ENCODE results near the gene CTNNA3. TPM values are rescaled to one million over a fixed set of nuclear protein-coding genes. Genes with fewer than 3 reads are reported as not detected.
A peak's percentile ranks its signal among the peaks of the same experiment; 100 is the strongest.
"Not testable (repeated sequence)": the region's sequence is repeated elsewhere in the genome, so short reads cannot be mapped to it uniquely, and the experiment has no call there.

Gene CTNNA3
- polyA plus RNA-seq, 1 donor, result 4.3 TPM

DNA sequence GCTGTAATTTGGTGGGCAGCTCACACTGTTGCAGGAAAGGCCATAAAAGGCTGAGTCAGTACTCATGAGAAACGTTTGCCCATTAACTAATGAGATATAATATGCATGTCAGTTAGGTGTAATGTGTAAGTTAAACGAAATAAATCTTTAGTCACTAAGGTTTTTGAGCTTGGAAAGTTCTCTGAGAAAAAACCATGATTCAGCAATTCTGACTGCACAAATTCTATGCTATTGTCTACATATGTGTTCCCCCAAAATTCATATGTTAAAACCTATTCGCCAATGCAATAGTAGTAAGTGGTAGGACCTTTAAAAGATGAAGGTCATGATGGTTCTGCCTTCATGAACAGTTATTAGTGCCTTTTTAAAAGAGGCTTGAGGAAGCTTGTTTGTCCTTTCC, 1329.8 kb downstream of the CTNNA3 start:
- no peak for DNase-seq

GRCh38 chr10:66365686-66366085, 1330.3 kb downstream of the CTNNA3 start:
- no peak for DNase-seq

DNA sequence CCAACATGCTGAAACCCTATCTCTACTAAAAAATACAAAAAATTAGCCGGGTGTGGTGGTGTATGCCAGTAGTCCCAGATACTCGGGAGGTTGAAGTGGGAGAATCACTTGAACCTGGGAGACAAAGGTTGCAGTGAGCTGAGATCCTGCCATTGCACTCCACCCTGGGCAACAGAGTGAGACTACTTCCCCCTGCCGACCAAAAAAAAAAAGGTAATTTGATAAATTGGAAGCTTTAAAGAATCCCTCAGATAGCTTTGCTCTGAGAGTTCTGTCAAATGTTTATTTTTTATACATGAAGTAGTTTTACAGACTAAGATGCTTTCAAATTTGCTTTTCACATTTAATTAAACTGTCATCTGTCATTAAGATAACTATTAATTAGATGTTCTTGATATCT, 1333.5 kb downstream of the CTNNA3 start:
- DNase-seq, result no peak

DNA sequence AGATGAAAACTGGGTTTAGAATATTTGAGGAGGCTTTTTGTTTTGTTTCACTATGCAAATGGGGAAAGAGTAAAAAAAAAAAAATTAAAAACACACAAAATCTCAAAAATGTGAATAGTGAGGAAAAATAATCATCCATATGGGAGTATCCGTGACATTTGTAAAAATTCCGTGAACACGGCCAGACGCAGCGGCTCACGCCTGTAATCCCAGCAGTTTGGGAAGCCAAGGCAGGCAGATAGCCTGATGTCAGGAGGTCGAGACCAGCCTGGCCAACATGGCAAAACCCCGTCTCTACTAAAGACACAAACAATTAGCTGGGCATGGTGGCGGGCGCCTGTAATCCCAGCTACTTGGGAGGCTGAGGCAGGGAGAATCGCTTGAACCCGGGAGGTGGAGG, 1342.2 kb downstream of the CTNNA3 start:
- DNase-seq, result not testable (repeated sequence)

- DNase-seq, result no peak
Observed at GRCh38 chr10:66353422-66353821, 1342.6 kb downstream of the CTNNA3 start.

DNA sequence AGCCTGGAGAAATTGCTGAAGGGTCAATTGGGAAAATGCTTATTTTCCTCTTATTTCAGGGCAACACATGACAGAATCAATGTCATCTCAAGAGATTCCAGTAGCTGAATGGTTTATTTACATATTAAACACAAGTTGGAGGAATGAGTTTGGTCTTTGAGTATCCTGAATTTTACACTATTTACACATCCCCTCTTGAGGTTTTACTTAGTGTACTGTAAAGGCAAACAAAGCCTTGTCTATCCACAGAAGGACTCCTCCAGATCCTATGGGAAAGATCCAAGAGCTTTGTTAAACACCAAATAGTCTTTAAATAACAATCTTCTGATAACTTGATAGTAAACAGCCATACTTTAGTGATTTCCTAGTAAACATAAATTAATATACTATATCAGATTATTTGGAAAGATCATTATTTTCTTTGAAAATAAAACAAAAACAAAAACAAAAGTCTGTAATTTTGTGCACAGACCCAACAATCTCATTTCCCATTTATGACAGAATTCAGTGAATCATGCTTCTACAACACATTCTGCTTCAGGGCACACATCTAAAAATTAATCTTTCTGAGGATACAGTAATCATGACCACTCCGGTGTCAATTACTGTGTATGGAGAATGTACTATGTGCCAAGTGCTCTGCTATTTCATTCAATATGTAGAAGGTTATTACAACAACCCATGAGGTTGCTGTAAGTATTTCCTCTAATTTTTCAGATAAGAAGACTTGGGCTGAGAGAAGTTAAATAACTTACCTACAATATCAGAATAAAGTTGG, 1345.2 kb downstream of the CTNNA3 start:
- DNase-seq, result no peak

- DNase-seq, result no peak
Observed at GRCh38 chr10:66349726-66350125, 1346.3 kb downstream of the CTNNA3 start.

DNA sequence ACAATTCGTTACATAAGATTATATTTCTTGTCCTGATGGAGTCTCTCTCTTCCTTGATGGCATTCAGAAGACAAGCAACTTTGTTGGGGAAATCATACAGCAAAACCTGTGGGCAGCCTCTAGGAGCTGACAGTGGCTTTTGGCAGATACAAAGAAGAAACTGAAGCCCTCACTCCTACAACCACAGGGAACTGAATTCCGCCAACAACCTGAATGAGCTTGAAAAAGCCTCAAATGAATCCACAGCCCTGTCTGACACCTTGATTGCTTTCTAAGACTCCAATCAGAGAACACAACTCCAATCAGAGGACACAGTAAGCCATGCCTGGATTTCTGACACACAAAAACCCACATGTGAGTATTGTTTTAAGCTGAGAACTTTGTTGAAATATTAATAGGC, 1346.9 kb downstream of the CTNNA3 start:
- no peak for DNase-seq

DNA sequence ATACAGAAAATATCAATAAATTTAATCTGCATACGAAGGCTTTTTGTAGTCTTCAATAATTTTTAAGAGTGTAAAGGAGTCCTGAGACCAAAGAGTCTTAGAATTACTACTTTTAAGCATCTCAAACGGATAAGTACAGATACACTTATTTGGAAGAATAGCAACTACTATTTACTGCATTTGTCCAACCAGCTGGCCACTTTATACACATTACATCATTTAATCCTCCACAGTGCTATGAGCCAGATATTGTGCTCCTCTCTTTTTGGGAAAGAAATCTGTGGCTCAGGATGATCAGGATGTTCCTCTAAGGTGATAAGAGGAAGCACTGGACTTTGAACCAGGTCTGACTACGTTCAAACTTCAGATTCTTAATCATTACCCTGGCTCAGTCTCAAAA, 1358.8 kb downstream of the CTNNA3 start:
- DNase-seq, result no peak

DNA sequence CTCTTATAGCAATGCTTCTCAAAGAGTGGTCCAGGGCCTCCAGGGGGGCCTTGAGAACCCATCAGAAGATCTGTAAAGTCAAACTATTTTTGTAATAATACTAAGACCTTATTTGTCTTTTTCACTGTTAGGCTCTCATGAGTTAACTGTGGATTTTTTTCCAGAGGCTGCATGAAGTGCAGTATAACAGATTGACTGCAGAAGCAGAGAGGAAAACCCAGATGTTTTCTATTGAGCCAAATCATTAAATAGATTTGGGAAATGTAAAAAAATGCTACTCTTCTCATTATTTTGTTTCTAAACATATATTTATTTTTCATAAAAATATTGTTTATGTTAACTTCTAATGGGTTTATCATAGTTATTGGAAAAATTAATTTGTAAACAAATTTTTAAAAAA, 1359.2 kb downstream of the CTNNA3 start:
- DNase-seq, result no peak

- DNase-seq, result not testable (repeated sequence)
Observed at GRCh38 chr10:66335753-66336152, 1360.2 kb downstream of the CTNNA3 start.

GRCh38 chr10:66329147-66329546, 1366.8 kb downstream of the CTNNA3 start:
- DNase-seq, result no peak

DNA sequence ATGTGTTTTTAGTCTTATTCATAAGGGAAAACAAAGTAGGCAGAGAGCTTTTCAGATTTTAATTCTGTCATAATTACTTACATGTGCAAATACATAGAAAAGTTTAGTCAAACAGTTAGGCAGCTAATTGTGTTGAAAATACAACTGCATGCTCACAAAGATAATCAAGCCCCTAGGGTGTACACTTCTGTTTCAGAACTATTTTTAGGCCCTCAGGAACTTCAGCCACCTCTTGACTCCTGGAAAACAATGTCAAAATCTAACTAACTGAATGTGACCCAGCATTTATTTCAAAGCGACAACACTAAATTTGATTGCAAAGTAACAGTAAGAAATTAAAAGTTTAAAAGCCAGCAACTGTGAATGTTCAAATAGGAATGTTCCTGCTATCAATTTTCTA, 1369.1 kb downstream of the CTNNA3 start:
- no peak for DNase-seq

DNA sequence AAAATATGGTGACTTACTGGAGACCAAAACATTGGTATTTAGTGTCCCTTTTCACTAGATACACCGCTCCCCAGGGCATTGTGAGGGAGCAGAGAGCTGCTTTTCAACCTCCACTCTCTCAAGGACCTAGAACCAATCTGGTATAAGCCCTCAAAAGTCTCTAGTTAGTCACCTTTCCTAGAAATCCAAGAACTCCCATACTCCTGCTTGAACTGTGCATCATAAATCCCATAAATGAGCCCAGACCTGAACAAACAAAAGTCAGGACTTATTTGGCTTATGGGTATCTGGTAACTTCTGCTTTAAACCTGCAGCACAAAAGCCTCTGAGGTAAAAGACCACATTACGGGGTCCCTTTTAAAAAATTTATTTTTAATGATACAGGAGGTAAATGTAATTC, 1373.2 kb downstream of the CTNNA3 start:
- no peak for DNase-seq

DNA sequence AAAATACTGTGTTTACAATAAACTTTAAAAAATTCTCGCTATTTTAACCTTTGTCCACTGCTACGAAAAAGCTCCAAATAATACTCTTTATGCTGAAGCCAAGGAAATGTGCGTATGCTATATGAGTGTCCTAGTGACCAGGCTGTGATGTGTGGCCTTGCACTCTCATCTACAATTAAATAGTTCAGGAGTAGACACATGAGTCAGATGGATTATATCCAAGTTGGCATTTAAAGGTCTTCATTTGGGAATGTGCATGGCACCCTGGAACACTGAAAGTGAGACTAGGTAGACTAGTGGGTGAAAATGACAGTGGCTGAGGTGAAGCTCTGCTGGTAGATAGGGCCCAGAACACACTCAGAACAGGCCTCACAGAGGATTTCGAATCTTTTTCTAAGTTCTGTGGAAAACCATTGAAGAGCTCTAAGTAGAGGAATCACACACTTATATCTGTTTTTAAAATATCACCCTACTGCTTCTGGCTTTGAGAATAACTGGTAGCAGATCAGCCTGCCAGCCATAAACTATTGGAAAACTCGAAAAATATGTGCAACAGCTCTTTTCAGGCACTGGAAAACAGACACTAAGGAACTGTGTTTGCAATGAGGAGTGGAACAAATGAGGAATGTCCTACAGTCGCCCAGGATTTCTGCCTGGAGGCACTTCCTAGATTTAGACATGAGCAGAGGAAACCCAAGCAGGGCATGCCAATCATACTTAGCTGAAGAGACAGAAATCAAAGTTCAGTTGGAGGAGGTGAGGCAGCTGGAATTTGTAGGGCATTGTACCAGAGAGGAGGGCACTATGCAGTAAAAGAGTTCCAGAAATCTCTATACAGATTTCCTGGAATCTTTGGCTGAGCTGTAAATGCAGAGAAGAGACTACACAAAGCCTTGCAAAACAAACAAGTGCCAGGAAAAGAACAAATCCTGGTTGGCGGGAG, 1374.0 kb downstream of the CTNNA3 start:
- DNase-seq, result no peak

- DNase-seq, result no peak
Observed at GRCh38 chr10:66318761-66319160, 1377.2 kb downstream of the CTNNA3 start.

DNA sequence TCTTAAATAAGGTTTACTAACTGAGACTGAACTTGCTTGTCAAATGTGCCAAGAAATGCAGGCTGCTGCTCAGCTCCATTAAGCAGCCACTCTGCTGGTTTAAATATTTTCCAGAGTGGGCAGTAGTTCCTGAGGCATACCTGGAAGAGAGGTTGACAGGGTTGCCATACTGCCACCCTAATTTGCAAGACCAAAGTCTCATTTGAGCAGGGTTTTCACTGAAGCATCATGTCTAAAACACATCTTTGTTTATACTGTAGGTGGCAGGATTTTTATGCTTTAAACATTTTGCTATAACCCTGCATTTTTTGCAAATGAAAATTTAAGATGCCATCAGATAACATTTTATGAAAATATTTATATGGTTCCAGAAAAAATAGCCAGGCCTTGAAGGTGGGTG, 1388.2 kb downstream of the CTNNA3 start:
- DNase-seq, result peak; percentile 22

- DNase-seq, result no peak
Observed at GRCh38 chr10:66301078-66301477, 1394.9 kb downstream of the CTNNA3 start.

GRCh38 chr10:66295602-66296001, 1400.4 kb downstream of the CTNNA3 start:
- no peak for DNase-seq

DNA sequence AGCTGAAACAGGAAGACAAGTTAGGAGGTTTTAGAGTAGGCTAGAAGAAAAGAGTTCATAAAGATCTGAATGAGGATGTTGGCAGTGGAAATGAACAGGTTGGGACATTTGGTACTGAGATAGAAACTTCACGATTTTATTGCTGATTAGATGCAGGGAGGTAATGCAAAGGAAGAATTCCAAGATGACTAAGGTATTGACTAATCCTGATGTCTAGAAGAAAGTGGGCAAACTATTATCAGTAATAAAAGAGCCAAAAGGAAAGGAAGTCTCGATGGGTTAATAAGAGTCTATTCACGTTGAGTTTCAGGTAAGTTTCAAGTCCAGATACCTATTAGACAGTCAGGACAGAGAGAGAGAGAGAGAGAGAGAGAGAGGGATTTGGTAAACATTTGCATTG, 1401.5 kb downstream of the CTNNA3 start:
- DNase-seq, result no peak

DNA sequence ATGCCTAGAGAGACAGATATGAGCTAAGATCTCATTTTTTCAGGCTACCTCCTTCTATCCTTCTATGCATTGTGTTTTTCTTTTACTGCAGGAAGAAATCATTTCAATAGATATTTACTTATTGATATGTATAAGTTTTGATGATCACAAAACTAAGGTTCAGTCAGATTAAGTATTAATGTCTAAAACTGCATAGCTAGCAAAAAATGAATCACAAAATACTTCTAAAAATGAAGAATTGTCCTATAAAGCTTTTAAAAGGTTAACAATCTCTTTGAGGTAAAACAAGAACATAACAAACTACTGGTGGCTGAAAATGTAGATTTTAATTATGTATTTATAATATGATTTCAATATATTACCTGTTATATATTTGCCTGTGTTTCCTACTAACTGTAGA, 1403.1 kb downstream of the CTNNA3 start:
- no peak for DNase-seq

DNA sequence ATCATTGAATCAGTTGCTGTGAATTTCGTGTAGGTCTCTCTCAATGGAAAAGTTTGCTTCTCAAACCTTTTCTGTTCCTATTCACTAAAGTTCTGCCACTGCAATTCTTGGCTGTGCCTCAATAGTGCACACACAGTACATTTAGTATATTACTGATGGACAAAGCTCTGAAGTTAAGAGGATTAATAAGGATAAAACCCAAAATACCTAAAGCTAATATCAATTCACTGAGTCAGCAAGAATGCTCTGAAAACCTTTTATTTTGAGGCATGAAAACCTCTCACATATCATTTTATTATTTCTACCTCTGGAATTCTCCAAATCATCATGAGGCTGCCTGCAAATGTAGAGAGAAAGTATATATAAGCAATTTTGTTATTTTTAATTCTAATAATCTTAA, 1403.5 kb downstream of the CTNNA3 start:
- no peak for DNase-seq

GRCh38 chr10:66291133-66291532, 1404.9 kb downstream of the CTNNA3 start:
- DNase-seq, result no peak
